ENCODE measurements around the gene MN1.

MN1 gene

DNA sequence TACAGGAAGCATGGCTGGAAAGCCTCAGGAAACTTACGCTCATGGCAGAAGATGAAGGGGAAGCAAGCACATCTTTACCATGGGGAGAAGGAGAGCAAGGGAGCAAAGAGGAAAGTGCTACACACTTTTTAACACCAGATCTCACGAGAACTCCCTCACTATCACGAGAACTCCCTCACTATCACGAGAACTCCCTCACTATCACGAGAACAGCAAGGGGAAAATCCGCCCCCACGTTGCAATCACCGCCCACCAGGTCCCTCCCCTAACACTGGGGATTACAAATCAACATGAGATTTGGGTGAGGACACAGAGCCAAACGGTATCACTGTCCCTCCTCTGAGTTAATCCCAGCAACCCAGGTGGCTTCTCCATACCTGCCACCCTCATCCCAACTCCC, 84.5 kb downstream of the MN1 start:
- no peak for DNase-seq (ENCODE audit: low read depth, low spot score)

DNA sequence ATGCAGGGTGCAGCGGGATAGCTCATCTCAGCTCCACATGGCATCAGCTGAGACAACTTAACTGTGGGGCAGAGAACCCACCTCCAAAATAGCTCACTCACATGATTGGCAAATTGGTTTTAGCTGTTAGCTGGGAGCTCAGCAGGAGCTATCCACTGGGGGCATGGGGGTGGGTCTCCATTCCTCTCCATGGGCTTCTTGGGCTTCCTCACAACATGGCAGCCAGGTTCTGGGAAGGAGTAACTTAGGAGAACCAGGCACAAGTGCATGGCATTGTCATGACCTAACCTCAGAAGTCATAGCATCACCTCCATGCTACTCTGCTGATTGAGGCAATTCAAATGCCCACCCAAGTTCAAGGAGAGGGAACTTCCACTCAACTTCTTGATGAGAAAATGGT, 85.5 kb downstream of the MN1 start:
- no peak for DNase-seq (ENCODE audit: low read depth, low spot score)

DNA sequence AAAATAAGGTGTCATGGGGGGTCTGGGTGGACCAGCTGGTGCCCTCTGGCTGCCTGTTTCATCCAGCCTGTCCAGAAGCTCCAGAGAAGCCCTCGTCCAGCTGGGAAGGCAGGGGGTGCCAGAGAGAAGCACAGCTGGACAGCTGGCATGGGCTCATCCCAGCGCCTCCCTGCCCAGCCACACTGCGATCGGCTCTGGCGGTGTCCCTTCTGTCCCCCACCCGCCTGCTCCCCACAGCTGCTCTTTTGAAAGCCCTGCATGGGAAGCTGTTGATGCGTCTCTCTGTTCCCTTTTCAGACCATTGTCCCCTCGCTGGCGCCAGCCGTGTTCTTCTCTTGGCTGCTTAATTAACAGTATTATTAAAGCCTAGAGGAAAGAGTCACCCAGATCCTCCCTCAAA, 86.5 kb downstream of the MN1 start:
- DNase-seq (ENCODE audit: low read depth, low spot score): no peak

DNA sequence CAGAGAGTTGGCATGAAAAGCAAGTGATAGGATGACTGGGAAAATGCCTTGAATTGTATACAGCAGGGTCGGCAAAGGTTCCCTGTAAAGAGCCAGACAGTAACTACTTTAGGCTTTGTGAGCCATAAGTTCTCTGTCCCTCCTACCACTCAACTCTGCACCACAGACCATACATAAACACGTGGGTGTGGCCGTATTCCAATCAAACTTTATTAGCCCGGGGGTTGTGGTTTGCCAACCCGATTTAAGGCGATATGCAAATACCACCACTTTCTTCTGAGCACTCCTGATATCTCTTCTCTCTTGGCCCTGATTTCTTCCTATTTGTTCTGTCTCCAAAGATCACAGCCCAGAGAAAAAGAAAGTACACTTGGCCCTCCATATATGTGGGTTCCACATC, 87.5 kb downstream of the MN1 start:
- DNase-seq (ENCODE audit: low read depth, low spot score): no peak

DNA sequence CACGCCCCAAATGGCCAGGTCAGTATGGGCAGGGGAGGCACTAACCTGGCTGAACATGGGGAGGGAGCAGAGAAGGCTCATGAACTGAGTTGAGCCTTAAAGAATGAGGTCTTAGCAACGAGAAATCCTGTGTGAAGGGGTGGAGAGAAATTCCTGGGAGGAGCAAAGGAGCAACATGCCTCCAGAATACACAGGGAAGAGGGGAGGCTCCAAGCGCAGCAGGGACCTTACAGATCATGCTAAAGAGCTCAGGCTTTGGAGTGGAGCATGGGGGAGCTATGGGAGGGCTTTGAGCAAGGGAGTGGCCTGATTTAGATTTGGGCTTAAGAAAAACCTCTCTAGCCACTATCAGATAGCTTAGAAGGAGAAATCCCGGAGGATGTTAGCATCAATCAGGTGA, 88.1 kb downstream of the MN1 start:
- DNase-seq (ENCODE audit: low read depth, low spot score): no peak

DNA sequence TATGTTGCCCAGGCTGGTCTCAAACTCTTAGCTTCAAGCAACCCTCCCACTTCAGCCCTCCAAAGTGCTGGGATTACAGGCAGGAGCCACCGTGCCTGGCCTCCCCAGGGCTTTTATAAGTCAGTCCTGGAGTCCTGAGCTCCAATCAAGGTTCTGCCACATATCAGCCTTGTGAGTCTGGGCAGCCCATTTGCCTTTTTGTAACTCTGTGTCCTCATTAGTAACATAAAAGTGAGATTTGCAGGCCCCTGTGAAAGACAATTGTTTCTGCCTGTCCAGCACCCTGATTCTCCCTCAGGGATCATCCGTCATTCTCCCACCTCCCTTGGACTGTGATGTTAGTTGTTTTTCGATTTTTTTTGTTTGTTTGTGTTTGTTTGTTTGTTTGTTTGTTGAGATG, 89.8 kb downstream of the MN1 start:
- no peak for DNase-seq (ENCODE audit: low read depth, low spot score)

DNA sequence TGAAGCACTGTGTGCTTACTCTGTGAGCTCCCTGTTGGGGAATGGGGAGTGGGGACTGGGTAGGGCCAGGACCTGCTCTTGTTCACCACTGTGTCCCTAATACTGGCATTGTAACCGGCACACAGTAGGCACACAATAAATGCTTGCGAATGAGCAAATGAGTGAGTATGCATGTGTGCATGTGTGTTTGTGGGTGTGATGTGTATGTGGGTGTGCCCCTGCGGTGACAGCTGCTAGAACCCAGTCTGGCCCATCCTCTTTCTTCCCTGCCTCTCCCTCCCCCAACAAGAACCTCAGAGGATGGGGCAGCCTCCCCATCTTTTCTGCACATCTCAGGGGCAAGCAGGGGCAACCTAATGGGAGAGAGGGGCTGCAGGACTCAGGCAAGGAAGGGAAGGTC, 90.5 kb downstream of the MN1 start:
- DNase-seq (ENCODE audit: low read depth, low spot score): no peak

DNA sequence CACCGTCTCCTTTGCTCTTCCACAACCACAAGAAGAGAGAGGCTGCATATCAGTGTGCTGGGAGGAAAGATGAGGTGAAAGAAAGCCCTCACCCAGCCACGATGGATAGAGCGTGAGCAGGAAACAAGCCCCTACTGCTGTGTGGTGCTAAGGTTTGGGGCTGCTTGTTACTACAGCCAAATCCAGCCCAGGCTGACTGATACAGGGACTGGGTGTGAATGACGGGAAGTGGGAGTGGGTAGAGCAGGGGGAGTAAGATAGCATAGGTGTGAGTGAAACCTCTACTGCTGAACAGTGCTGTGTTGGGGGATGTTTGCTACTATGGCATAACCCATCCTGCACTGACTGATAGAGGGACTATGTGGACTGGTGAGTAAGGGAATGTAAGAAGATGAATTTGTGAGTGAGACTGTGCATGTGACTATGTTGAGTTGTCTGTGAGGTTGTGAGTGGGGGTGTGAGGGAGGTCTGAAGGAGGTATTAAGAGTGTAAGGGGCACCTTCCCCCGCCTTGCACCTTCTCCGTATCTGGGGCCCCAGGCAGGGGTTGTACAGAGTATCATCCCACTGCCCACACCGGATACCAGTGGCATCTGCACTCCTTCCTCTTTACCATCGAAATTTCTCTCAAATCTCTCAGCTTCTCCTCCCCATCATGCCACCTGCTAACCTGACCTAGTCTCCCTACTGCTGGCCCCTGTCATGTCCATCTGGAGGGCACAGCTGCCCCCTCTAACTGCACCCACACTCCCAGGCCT, 91.5 kb downstream of the MN1 start:
- no peak for DNase-seq (ENCODE audit: low read depth, low spot score)

DNA sequence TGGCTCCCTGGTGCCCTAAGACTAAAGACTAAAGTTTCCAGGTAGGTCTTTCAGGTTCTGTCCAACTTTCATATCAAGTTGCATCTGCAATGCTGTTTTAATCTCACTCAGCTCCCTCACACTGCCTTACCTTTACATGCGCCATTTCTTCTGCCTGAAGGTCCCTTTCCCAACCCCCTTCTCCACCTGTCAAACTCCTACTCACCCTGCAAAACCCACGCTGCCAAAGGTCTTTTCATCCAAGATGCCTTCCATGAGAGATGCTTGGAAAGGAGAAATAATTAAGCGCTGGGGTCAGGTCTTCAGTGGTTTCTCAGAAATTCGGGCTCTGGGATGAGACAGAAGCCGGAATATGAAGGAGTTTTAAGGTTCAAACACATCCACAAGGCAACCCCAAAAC, 95.1 kb downstream of the MN1 start:
- no peak for DNase-seq (ENCODE audit: low read depth, low spot score)

DNA sequence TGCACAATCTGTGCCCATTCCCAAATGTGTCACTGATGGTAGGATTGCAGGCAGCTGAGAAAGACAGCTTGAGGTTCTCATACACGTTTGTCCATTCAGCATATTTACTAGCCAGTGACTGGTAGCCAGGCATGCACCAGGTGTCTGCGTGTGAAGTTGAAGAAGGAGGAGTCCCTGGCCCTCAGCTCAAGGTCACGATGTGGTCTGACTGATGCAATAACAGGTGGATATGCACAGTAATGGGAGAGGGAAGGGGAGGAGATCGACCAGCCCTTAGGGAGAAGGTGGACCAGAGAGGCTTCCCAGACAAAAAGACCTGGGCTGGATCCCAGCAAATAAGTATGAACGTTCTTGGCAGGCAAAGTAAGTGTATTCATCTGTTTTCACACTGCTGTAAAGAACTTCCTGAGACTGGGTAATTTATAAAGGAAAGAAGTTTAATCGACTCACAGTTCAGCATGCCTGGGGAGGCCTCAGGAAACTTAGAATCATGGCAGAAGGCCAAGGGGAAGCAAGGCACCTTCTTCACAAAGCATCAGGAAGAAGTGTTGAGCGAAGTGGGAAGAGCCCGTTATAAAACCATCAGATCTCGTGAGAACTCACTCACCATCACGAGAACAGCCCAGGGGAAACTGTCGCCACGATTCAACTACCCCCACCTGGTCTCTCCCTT, 96.0 kb downstream of the MN1 start:
- DNase-seq (ENCODE audit: low read depth, low spot score): no peak

DNA sequence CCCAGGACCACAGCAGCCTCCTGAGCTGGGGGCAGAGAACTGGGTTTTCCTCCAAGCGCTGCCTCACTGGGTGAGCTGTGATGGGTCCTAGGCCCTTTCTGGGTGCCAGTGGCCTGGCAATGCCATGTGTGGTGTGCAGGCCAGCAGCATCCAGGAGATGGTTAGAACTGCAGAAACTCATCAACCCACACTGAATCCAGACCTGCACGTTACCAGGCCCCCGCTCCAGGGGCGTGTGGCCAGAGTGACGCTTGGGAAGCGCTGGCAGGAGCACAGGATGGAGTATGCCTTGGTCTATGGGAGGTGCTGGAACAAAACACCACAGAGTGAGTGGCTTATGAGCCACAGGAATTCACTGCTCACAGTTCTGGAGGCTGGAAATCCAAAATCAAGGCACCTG, 97.0 kb downstream of the MN1 start:
- DNase-seq (ENCODE audit: low read depth, low spot score): no peak

DNA sequence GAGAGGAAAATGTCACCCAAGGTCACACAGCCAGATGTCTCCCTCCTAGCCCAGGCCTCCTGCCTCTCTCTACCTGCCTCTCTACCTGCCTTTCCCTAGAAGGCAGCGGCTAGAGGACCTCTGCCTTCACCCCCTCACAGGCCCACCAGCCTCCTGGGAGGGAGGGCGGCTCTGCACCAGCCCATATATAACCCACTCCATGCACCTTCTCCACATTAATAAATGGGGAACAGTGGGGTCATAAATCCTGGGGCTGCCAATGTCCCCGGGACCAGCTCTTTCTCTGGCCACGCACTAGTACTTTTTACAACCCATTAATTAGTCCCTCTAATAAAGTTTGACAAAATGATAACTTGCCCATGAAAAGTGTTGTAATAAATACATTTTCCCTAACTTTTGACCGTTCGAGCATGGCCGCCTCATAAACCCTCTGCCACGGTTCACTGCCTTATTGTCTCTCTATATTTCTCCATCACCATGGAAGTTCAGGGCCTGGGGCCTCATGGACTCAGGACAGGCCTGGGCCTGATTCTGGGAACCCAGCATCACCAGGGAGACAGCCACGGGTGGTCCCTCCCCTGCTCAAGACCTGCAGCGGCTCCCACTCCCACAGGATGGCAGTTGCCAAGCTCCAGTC, 102.1 kb downstream of the MN1 start:
- no peak for DNase-seq (ENCODE audit: low read depth, low spot score)

DNA sequence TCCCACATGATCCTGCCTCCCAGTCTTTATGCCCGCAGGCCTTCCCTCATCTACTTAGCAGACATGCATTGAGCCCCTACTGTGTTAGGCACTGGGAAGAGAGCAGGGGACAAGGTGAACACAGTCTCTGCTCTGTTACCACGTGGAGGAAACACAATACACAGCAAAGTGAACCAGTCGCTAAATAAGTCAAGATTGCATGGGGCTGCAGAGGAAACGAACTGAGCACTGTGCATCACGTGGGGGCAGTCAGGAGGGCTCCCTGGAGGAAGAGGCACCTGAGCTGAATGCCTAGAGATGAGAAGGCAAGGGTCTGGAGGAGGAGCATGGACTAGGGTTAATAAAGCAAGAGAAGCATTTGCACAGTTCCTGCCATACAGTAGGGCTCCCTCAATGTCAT, 102.7 kb downstream of the MN1 start:
- no peak for DNase-seq (ENCODE audit: low read depth, low spot score)
